ENCODE data around the gene CDKN2AIP.
A peak's percentile ranks its signal among the peaks of the same experiment; 100 is the strongest.
"Not testable (repeated sequence)": the region's sequence is repeated elsewhere in the genome, so short reads cannot be mapped to it uniquely, and the experiment has no call there.

The CDKN2AIP gene

DNA sequence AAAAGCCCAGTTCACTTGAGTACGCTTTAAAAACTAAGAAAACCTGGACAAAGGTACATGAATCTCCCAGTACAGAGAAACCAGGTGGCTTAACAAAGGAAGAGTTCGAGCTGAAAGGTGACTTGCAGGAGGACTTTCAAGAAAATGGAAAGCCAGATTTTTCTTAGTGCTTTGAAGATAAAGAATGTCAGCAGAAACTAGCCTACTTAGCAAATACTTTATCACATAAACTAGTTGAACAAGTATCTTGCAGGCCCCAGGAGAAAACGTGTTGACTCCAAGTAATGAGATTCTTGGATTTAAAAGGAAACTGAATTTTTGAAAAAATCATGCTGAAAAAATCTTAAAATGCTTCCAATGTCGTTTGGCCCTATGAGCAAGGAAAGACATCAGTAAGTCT is 26.4 kb downstream of the CDKN2AIP start:
- H3K27me3 ChIP-seq (ENCODE audit: low read depth, low read length) = no peaks in the 10 kb centered on the region
- H3K9ac ChIP-seq (ENCODE audit: low read length) = no peak overlapping the region
- no peak for TF ChIP-seq EZH2phosphoT487 (IDR thresholded peaks at IDR 0.05; ENCODE audit: low read depth)
- TF ChIP-seq, protein P1, sequence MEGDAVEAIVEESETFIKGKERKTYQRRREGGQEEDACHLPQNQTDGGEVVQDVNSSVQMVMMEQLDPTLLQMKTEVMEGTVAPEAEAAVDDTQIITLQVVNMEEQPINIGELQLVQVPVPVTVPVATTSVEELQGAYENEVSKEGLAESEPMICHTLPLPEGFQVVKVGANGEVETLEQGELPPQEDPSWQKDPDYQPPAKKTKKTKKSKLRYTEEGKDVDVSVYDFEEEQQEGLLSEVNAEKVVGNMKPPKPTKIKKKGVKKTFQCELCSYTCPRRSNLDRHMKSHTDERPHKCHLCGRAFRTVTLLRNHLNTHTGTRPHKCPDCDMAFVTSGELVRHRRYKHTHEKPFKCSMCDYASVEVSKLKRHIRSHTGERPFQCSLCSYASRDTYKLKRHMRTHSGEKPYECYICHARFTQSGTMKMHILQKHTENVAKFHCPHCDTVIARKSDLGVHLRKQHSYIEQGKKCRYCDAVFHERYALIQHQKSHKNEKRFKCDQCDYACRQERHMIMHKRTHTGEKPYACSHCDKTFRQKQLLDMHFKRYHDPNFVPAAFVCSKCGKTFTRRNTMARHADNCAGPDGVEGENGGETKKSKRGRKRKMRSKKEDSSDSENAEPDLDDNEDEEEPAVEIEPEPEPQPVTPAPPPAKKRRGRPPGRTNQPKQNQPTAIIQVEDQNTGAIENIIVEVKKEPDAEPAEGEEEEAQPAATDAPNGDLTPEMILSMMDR (IDR thresholded peaks at IDR 0.05; ENCODE audit: low read depth, low read length) = no peak
- H3K4me1 ChIP-seq (ENCODE audit: low read length) = peaks cover 7% of the 10 kb centered on the region; the same call in 1 of the 2 replicates
- H3K4me3 ChIP-seq (ENCODE audit: low read length) = no peak overlapping the region
- no peak overlapping the region for H3K4me2 ChIP-seq (ENCODE audit: low read length)
- no peaks in the 10 kb centered on the region for H3K79me2 ChIP-seq (ENCODE audit: low read length)
- no peaks in the 10 kb centered on the region for H4K20me1 ChIP-seq (ENCODE audit: insufficient read depth, low read length)
- H3K27ac ChIP-seq (ENCODE audit: low read length) = no peak overlapping the region
- peaks cover 17% of the 10 kb centered on the region for H3K9me3 ChIP-seq (ENCODE audit: insufficient read depth, low read length)
- peaks cover 15% of the 10 kb centered on the region for H3K36me3 ChIP-seq (replicated peaks; ENCODE audit: low read depth, low read length)
- no peak overlapping the region for H2AFZ ChIP-seq (ENCODE audit: low read depth, low read length)

DNA sequence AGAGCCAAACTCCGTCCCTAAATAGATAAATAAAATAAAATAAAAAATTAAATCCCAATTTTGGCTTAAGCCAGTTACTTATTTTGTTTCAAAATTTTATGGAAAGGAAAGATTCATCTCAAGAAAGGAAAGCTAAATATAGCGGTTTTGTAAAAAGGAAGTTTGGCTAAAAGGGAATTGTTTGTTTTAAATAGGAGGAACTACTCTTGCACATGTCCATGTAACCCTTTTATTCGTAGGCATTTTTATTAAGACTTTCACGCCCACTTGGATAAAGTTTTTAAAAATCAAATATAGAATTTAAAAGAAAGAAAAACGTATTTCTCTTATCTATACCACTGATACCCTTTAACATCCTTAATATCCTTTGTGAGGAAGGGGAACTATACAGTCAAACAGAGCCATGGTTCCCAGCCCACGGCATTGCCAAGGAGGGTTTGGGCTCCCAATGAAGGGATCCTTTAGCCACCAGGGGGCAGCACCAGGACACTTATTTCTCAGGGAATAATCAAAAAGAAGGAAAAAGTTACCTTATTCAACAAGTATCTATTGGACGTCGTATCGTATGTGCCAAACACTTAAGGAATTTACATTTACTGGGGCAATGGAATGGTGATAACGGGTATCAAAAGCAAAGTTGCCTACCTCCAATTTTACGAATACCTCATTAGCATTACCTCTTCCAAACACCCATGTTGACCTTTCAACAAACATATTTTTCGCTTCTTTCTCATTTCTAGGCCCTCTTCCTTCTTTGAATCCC is 27.7 kb downstream of the CDKN2AIP start:
- peak overlapping the region; percentile 16; the same call in 1 of the 2 replicates for H3K9ac ChIP-seq (ENCODE audit: low read length)
- H3K4me1 ChIP-seq (ENCODE audit: low read length) = peaks cover 7% of the 10 kb centered on the region; the same call in 1 of the 2 replicates
- peaks cover 17% of the 10 kb centered on the region for H3K9me3 ChIP-seq (ENCODE audit: insufficient read depth, low read length)
- no peak overlapping the region for H3K27ac ChIP-seq (ENCODE audit: low read length)
- peak overlapping the region; percentile 88 for H2AFZ ChIP-seq (ENCODE audit: low read depth, low read length)
- no peak for TF ChIP-seq EZH2phosphoT487 (IDR thresholded peaks at IDR 0.05; ENCODE audit: low read depth)
- TF ChIP-seq, protein P1 (IDR thresholded peaks at IDR 0.05; ENCODE audit: low read depth, low read length) = peak; percentile 99
- H4K20me1 ChIP-seq (ENCODE audit: insufficient read depth, low read length) = no peaks in the 10 kb centered on the region
- peak overlapping the region; percentile 78 for H3K4me2 ChIP-seq (ENCODE audit: low read length)
- no peaks in the 10 kb centered on the region for H3K27me3 ChIP-seq (ENCODE audit: low read depth, low read length)
- peaks cover 15% of the 10 kb centered on the region for H3K36me3 ChIP-seq (replicated peaks; ENCODE audit: low read depth, low read length)
- H3K79me2 ChIP-seq (ENCODE audit: low read length) = no peaks in the 10 kb centered on the region
- H3K4me3 ChIP-seq (ENCODE audit: low read length) = peak overlapping the region; percentile 67

DNA sequence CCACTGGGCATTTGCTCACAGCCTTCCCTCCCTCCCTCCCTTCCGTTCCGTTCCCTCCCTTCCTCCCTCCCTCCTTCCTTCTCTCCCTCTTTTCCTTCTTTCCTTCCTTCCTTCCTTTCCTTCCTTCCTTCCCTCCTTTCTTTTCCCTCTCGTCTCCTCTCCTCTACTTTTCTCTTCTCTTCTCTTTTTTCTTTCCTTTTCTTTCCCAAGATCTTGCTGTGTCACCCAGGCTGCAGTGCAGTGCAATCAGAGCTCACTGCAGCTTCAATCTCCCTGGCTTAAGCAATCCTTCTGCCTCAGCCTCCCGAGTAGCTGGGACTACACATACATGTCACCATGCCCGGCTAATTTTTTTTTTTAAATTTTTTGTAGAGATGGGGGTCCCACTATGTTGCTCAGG is 33.7 kb downstream of the CDKN2AIP start:
- H3K79me2 ChIP-seq (ENCODE audit: low read length) = no peaks in the 10 kb centered on the region
- H3K4me2 ChIP-seq (ENCODE audit: low read length) = no peak overlapping the region
- no peak overlapping the region for H3K27ac ChIP-seq (ENCODE audit: low read length)
- H3K36me3 ChIP-seq (replicated peaks; ENCODE audit: low read depth, low read length) = no peaks in the 10 kb centered on the region
- no peak overlapping the region for H3K9ac ChIP-seq (ENCODE audit: low read length)
- no peaks in the 10 kb centered on the region for H3K4me1 ChIP-seq (ENCODE audit: low read length)
- no peak overlapping the region for H3K4me3 ChIP-seq (ENCODE audit: low read length)
- no peaks in the 10 kb centered on the region for H3K9me3 ChIP-seq (ENCODE audit: insufficient read depth, low read length)
- no peak overlapping the region for H2AFZ ChIP-seq (ENCODE audit: low read depth, low read length)
- no peaks in the 10 kb centered on the region for H4K20me1 ChIP-seq (ENCODE audit: insufficient read depth, low read length)
- no peak for TF ChIP-seq EZH2phosphoT487 (IDR thresholded peaks at IDR 0.05; ENCODE audit: low read depth)
- TF ChIP-seq, protein P1 (IDR thresholded peaks at IDR 0.05; ENCODE audit: low read depth, low read length) = no peak
- H3K27me3 ChIP-seq (ENCODE audit: low read depth, low read length) = no peaks in the 10 kb centered on the region

DNA sequence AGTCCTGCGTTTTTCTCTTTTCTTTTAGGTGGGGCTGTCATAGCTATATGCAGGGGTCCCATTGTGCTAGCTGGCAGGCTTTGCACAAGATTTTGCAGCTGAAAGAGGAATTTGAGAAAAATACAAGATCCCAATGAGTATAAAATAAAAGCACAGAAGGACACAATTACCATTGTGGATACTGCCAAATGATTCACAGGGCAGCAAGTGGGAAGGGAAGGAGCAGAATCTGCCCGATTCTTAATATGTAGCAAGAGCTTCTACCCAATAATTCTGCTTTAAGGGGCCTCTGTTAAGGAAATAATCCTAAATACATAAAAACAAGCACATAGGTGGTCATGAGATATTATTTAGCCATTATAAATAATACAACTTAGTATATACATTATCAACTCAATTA is 34.5 kb downstream of the CDKN2AIP start:
- Histone ChIP-seq H3K27ac (ENCODE audit: low read length) (no peak overlapping the region), H3K9ac (ENCODE audit: low read length) (no peak overlapping the region), H3K27me3 (ENCODE audit: low read depth, low read length) (no peaks in the 10 kb centered on the region), H4K20me1 (ENCODE audit: insufficient read depth, low read length) (no peaks in the 10 kb centered on the region), H3K79me2 (ENCODE audit: low read length) (no peaks in the 10 kb centered on the region), H3K4me1 (ENCODE audit: low read length) (no peaks in the 10 kb centered on the region), H3K4me3 (ENCODE audit: low read length) (no peak overlapping the region), H3K9me3 (ENCODE audit: insufficient read depth, low read length) (no peaks in the 10 kb centered on the region), H2AFZ (ENCODE audit: low read depth, low read length) (no peak overlapping the region), H3K36me3 (replicated peaks; ENCODE audit: low read depth, low read length) (no peaks in the 10 kb centered on the region), H3K4me2 (ENCODE audit: low read length) (no peak overlapping the region)
- TF ChIP-seq, protein P1 (IDR thresholded peaks at IDR 0.05; ENCODE audit: low read depth, low read length) = no peak
- TF ChIP-seq EZH2phosphoT487 (IDR thresholded peaks at IDR 0.05; ENCODE audit: low read depth) = no peak

DNA sequence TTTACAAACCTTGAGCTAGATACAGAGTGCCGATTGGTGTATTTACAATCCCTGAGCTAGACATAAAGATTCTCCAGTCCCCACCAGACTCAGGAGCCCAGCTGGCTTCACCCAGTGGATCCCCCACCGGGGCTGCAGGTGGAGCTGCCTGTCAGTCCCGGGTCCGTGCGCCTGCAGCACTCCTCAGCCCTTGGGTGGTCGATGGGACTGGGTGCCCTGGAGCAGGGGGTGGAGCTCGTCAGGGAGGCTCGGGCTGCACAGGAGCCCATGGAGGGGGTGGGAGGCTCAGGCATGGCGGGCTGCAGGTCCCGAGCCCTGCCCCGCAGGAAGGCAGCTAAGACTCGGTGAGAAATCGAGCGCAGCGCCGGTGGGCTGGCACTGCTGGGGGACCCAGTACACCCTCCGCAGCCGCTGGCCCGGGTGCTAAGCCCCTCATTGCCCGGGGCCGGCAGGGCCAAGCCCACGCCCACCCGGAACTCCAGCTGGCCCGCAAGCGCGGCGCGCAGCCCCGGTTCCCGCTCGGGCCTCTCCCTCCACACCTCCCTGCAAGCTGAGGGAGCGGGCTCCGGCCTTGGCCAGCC is 38.2 kb downstream of the CDKN2AIP start:
- H3K9ac ChIP-seq (ENCODE audit: low read length); H3K27me3 ChIP-seq (ENCODE audit: low read depth, low read length); H3K4me1 ChIP-seq (ENCODE audit: low read length); H3K36me3 ChIP-seq (replicated peaks; ENCODE audit: low read depth, low read length); H3K4me2 ChIP-seq (ENCODE audit: low read length); H4K20me1 ChIP-seq (ENCODE audit: insufficient read depth, low read length); H2AFZ ChIP-seq (ENCODE audit: low read depth, low read length); H3K4me3 ChIP-seq (ENCODE audit: low read length); H3K27ac ChIP-seq (ENCODE audit: low read length); H3K9me3 ChIP-seq (ENCODE audit: insufficient read depth, low read length); H3K79me2 ChIP-seq (ENCODE audit: low read length): not testable (repeated sequence)

All from OCI-LY3 (cell line).